Measurements from ENCODE around the gene LMOD2.

- no peak for TF ChIP-seq CTCF (IDR thresholded peaks at IDR 0.05)
- TF ChIP-seq POLR2A (IDR thresholded peaks at IDR 0.05), result no peak
Observed at GRCh38 chr7:123689250-123689649, 33.6 kb downstream of the LMOD2 start.

Measured in esophagus squamous epithelium (tissue), 4 donors.